SIG-M5 treated with dmso at 0.1 percent for 504 hours (cell line): Measurements from ENCODE around the gene IL20RA.
"Not testable (repeated sequence)": the region's sequence is repeated elsewhere in the genome, so short reads cannot be mapped to it uniquely, and the experiment has no call there.

Source experiments
- DNase-seq: peaks from one replicate; lab custom pipeline; 2025; ENCODE audit not compliant: unreplicated experiment; lab: John Stamatoyannopoulos, UW

IL20RA gene

GRCh38 chr6:136973781-136974180 is 71.0 kb downstream of the IL20RA start:
- DNase-seq, result not testable (repeated sequence)

- no peak for DNase-seq
Observed at GRCh38 chr6:136971609-136972008, 73.2 kb downstream of the IL20RA start.

- DNase-seq, result no peak
Observed at GRCh38 chr6:136969930-136970329, 74.8 kb downstream of the IL20RA start.

GRCh38 chr6:136969433-136969832 is 75.3 kb downstream of the IL20RA start:
- DNase-seq, result no peak

- no peak for DNase-seq
Observed at GRCh38 chr6:136968837-136969236, 75.9 kb downstream of the IL20RA start.

GRCh38 chr6:136967876-136968752 is 76.7 kb downstream of the IL20RA start:
- DNase-seq, result peak; percentile 55

GRCh38 chr6:136964398-136964797 is 80.4 kb downstream of the IL20RA start:
- no peak for DNase-seq

GRCh38 chr6:136963259-136963658 is 81.5 kb downstream of the IL20RA start:
- DNase-seq, result no peak

GRCh38 chr6:136962661-136963060 is 82.1 kb downstream of the IL20RA start:
- DNase-seq, result no peak

- DNase-seq, result no peak
Observed at GRCh38 chr6:136961848-136962247, 82.9 kb downstream of the IL20RA start.

- DNase-seq, result no peak
Observed at GRCh38 chr6:136960781-136961180, 84.0 kb downstream of the IL20RA start.

GRCh38 chr6:136959935-136960334 is 84.8 kb downstream of the IL20RA start:
- not testable (repeated sequence) for DNase-seq

- DNase-seq, result no peak
Observed at GRCh38 chr6:136959471-136959891, 85.3 kb downstream of the IL20RA start.

GRCh38 chr6:136958168-136958567 is 86.6 kb downstream of the IL20RA start:
- DNase-seq, result no peak

GRCh38 chr6:136956590-136957544 is 87.9 kb downstream of the IL20RA start:
- DNase-seq, result no peak

- DNase-seq, result no peak
Observed at GRCh38 chr6:136955123-136955522, 89.6 kb downstream of the IL20RA start.

GRCh38 chr6:136952714-136953260 is 92.0 kb downstream of the IL20RA start:
- no peak for DNase-seq

- no peak for DNase-seq
Observed at GRCh38 chr6:136950436-136951126, 94.2 kb downstream of the IL20RA start.
